Spinal cord (tissue), 10 donors: ENCODE results near the gene KIFC1. TPM values are rescaled to one million over a fixed set of nuclear protein-coding genes. Genes with fewer than 3 reads are reported as not detected.

Experiments
- DNase-seq, 6 donors: peaks; one replicate each; pipeline versions ENCODE4 v3.0.0 to v3.0.0-alpha.2; 2013 to 2015; ENCODE audit warnings: low spot score in 6 of 6, low read depth in 4 of 6
- H3K27ac ChIP-seq: one replicate; pipeline ENCODE4 v1.5.1; 2013; ENCODE audit warnings: low read depth, low read length, control low read depth
- H3K27me3 ChIP-seq: one replicate; pipeline ENCODE4 v1.6.1; 2013; ENCODE audit warnings: low read length; ENCODE audit not compliant: control insufficient read depth, insufficient read depth
- H3K36me3 ChIP-seq: one replicate; pipeline ENCODE4 v1.6.1; 2013; ENCODE audit warnings: low read length; ENCODE audit not compliant: control insufficient read depth, insufficient read depth
- H3K4me1 ChIP-seq: one replicate; pipeline ENCODE4 v1.6.1; 2013; ENCODE audit warnings: low read length; ENCODE audit not compliant: control insufficient read depth, insufficient read depth
- H3K4me3 ChIP-seq: one replicate; pipeline ENCODE4 v1.5.1; 2013; ENCODE audit warnings: low read depth, low read length, control low read depth
- H3K9me3 ChIP-seq: one replicate; pipeline ENCODE4 v1.6.1; 2013; ENCODE audit warnings: low read length; ENCODE audit not compliant: control insufficient read depth, insufficient read depth
- WGBS: methylation state at CpG from one replicate; pipeline ENCODE4 v1.1.5; 2013; ENCODE audit warnings: missing lambda C conversion rate; ENCODE audit not compliant: insufficient coverage; 5-methylcytosine and 5-hydroxymethylcytosine counted together
- polyA plus RNA-seq, 2 donors: library from polyadenylated mRNA; unstranded; fragments of 120-200 nt; gene quantifications; one replicate each; pipeline ENCODE4 v1.2.1, GENCODE V29; 2013; ENCODE audit not compliant: insufficient read length in 2 of 2
- total RNA-seq, 2 donors: library from RNA; depleted of rRNA in 1 of 2; stranded (reverse); fragments of 120-200 nt in 1 of 2; fragments of >200 nt in 1 of 2; gene quantifications; one replicate each; pipeline versions ENCODE4 v1.2.3 to v1.2.4, GENCODE V29; 2013 to 2014
- donor health status: healthy.

The KIFC1 gene
- total and polyA plus RNA-seq, 4 donors, result 6.7 to 25.9 (median 15.5) TPM

GRCh38 chr6:33431880-33432541, 40.4 kb downstream of the KIFC1 start:
- H3K36me3 ChIP-seq, result peaks cover 49% of the 10 kb centered on the region
- H3K27me3 ChIP-seq, result no peaks in the 10 kb centered on the region
- peaks cover 53% of the 10 kb centered on the region for H3K4me1 ChIP-seq
- H3K9me3 ChIP-seq, result no peaks in the 10 kb centered on the region
- H3K4me3 ChIP-seq, result no peak overlapping the region
- no peak for DNase-seq
- WGBS, result no CpG with 5 or more reads among the region's 12 CpGs
- H3K27ac ChIP-seq, result no peak overlapping the region

- WGBS, result 70% methylated on average over 5 of the region's 10 CpGs
- Histone ChIP-seq H3K36me3 (peaks cover 54% of the 10 kb centered on the region), H3K4me1 (peaks cover 48% of the 10 kb centered on the region), H3K27me3 (no peaks in the 10 kb centered on the region), H3K4me3 (no peak overlapping the region), H3K27ac (no peak overlapping the region), H3K9me3 (no peaks in the 10 kb centered on the region)
- no peak for DNase-seq
Measured at GRCh38 chr6:33432546-33432945, 40.9 kb downstream of the KIFC1 start.

GRCh38 chr6:33433001-33433543, 41.4 kb downstream of the KIFC1 start:
- peaks cover 47% of the 10 kb centered on the region for H3K4me1 ChIP-seq
- peaks cover 60% of the 10 kb centered on the region for H3K36me3 ChIP-seq
- 100% methylated on average over 1 of the region's 1 CpG for WGBS
- no peak overlapping the region for H3K4me3 ChIP-seq
- H3K9me3 ChIP-seq, result no peaks in the 10 kb centered on the region
- H3K27me3 ChIP-seq, result no peaks in the 10 kb centered on the region
- H3K27ac ChIP-seq, result no peak overlapping the region
- no peak for DNase-seq

GRCh38 chr6:33433544-33434191, 42.0 kb downstream of the KIFC1 start:
- DNase-seq, result no peak

GRCh38 chr6:33434961-33435360, 43.3 kb downstream of the KIFC1 start:
- Histone ChIP-seq H3K9me3 (no peaks in the 10 kb centered on the region), H3K4me1 (peaks cover 32% of the 10 kb centered on the region), H3K36me3 (peaks cover 75% of the 10 kb centered on the region), H3K27me3 (no peaks in the 10 kb centered on the region), H3K27ac (no peak overlapping the region), H3K4me3 (no peak overlapping the region)
- 67% methylated on average over 1 of the region's 4 CpGs for WGBS
- no peak for DNase-seq

More at GRCh38 chr6:33433544-33434191, 42.0 kb downstream of the KIFC1 start:
- H3K36me3 ChIP-seq, result peaks cover 66% of the 10 kb centered on the region
- H3K27ac ChIP-seq, result no peak overlapping the region
- WGBS, result 16% methylated on average over 14 of the region's 17 CpGs
- no peak overlapping the region for H3K4me3 ChIP-seq
- H3K27me3 ChIP-seq, result no peaks in the 10 kb centered on the region
- no peaks in the 10 kb centered on the region for H3K9me3 ChIP-seq
- peaks cover 42% of the 10 kb centered on the region for H3K4me1 ChIP-seq

GRCh38 chr6:33437666-33438065, 46.0 kb downstream of the KIFC1 start:
- no peak overlapping the region for H3K4me3 ChIP-seq

GRCh38 chr6:33438978-33439594, 47.5 kb downstream of the KIFC1 start:
- H3K36me3 ChIP-seq, result peaks cover 94% of the 10 kb centered on the region
- H3K4me3 ChIP-seq, result no peak overlapping the region
- H3K9me3 ChIP-seq, result no peaks in the 10 kb centered on the region
- no peaks in the 10 kb centered on the region for H3K4me1 ChIP-seq
- no peaks in the 10 kb centered on the region for H3K27me3 ChIP-seq
- no peak for DNase-seq
- WGBS, result 94% methylated on average over 2 of the region's 3 CpGs
- no peak overlapping the region for H3K27ac ChIP-seq

More at GRCh38 chr6:33437666-33438065, 46.0 kb downstream of the KIFC1 start:
- 88% methylated on average over 16 of the region's 18 CpGs for WGBS
- H3K27ac ChIP-seq, result no peak overlapping the region
- peaks cover 91% of the 10 kb centered on the region for H3K36me3 ChIP-seq
- no peaks in the 10 kb centered on the region for H3K9me3 ChIP-seq
- H3K27me3 ChIP-seq, result no peaks in the 10 kb centered on the region
- H3K4me1 ChIP-seq, result peaks cover 8% of the 10 kb centered on the region
- no peak for DNase-seq

- Histone ChIP-seq H3K27me3 (no peaks in the 10 kb centered on the region), H3K27ac (no peak overlapping the region), H3K9me3 (no peaks in the 10 kb centered on the region), H3K4me1 (no peaks in the 10 kb centered on the region), H3K36me3 (peaks cover 92% of the 10 kb centered on the region), H3K4me3 (no peak overlapping the region)
- 81% methylated on average over 7 of the region's 9 CpGs for WGBS
- DNase-seq, result no peak
Measured at GRCh38 chr6:33439956-33440648, 48.5 kb downstream of the KIFC1 start.

GRCh38 chr6:33440649-33441309, 49.2 kb downstream of the KIFC1 start:
- WGBS, result 80% methylated on average over 13 of the region's 19 CpGs

More at GRCh38 chr6:33440649-33441309, 49.2 kb downstream of the KIFC1 start:
- H3K36me3 ChIP-seq, result peaks cover 89% of the 10 kb centered on the region
- no peaks in the 10 kb centered on the region for H3K4me1 ChIP-seq
- H3K27ac ChIP-seq, result no peak overlapping the region
- no peak for DNase-seq
- no peaks in the 10 kb centered on the region for H3K9me3 ChIP-seq
- H3K27me3 ChIP-seq, result no peaks in the 10 kb centered on the region
- H3K4me3 ChIP-seq, result no peak overlapping the region
